GM10266 (cell line): ENCODE results near the gene NF1.
"Not testable (repeated sequence)": the region's sequence is repeated elsewhere in the genome, so short reads cannot be mapped to it uniquely, and the experiment has no call there.

ENCODE experiments used
- DNase-seq: peaks from one replicate; pipeline ENCODE4 v3.0.0; 2012; ENCODE audit errors: extremely low spot score
- CTCF ChIP-seq: IDR thresholded peaks from 2 replicates; pipeline ENCODE4 v1.5.1; 2012; ENCODE audit warnings: mild to moderate bottlenecking, low read depth; ENCODE audit not compliant: control insufficient read depth, insufficient read depth; ENCODE audit errors: missing control alignments

NF1 gene

GRCh38 chr17:31310260-31310659 lies 215.5 kb downstream of the NF1 start:
- no peak for TF ChIP-seq CTCF
- no peak for DNase-seq

DNA sequence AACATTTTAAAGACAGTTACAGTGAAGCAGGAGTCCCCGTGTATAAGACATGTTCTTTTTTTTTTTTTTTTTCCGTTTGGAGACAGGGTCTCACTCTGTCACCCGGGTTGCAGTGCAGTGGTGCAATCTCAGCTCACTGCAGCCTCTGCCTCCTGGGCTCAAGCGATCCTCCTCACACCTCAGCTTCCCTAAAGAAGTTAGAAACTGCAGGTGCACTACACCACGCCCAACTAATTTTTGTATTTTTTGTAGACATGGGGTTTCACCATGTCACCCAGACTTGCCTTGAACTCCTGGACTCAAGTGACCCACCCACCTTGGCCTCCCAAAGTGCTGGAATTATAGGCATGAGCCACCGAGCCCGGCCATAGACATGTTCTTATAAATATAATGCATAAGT lies 216.1 kb downstream of the NF1 start:
- no peak for TF ChIP-seq CTCF
- no peak for DNase-seq

DNA sequence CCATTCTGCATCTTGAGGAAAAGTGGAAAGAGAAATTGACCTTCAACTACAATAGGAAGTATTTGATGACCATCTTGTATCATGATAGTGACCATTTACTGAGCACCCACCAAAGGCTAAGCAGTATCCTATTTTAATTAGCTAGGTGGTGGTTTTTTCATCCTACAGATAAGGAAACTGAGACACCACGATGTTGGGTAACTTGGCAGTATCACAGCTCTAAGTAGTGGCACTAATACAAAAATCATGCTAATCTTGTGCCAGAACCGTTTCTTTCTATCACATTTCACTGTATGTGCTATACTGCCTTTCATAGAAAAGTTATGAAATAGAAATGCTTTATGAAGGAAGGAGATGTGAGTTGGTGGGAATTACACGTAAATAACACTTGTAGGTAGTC lies 216.7 kb downstream of the NF1 start:
- DNase-seq, result no peak
- TF ChIP-seq CTCF, result no peak

- DNase-seq, result not testable (repeated sequence)
- TF ChIP-seq CTCF, result peak; percentile 30
Measured at GRCh38 chr17:31312223-31312622, 217.4 kb downstream of the NF1 start.

GRCh38 chr17:31313982-31314781 lies 219.4 kb downstream of the NF1 start, which contains the start of gene EVI2B:
Gene EVI2B (minus strand): TSS chr17:31314054. CDS start chr17:31305609, 8,445 bp downstream.
- DNase-seq, result peak; percentile 14
- no peak for TF ChIP-seq CTCF

DNA sequence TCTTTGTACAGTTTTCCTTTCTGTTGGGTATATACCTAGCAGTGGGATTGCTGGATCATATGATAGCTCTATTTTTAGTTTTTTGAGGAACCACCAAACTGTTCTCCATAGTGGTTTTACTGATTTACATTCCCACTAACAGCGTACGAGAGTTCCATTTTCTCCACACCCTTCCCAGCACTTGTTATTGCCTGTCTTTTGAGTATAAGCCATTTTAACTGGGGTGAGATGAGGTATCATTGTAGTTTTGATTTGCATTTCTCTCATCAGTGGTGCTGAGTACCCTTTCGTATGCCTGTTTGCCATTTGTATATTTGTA lies 220.0 kb downstream of the NF1 start:
- no peak for DNase-seq
- TF ChIP-seq CTCF, result no peak

- DNase-seq, result no peak
- TF ChIP-seq CTCF, result no peak
Measured at GRCh38 chr17:31318298-31318801, 223.6 kb downstream of the NF1 start.
